DMS 273 (cell line): Measurements from ENCODE around the gene ANGPTL2.

Experiments
- DNase-seq: peaks from one replicate; lab custom pipeline; 2025; ENCODE audit not compliant: unreplicated experiment; lab: John Stamatoyannopoulos, UW

ANGPTL2 gene

DNA sequence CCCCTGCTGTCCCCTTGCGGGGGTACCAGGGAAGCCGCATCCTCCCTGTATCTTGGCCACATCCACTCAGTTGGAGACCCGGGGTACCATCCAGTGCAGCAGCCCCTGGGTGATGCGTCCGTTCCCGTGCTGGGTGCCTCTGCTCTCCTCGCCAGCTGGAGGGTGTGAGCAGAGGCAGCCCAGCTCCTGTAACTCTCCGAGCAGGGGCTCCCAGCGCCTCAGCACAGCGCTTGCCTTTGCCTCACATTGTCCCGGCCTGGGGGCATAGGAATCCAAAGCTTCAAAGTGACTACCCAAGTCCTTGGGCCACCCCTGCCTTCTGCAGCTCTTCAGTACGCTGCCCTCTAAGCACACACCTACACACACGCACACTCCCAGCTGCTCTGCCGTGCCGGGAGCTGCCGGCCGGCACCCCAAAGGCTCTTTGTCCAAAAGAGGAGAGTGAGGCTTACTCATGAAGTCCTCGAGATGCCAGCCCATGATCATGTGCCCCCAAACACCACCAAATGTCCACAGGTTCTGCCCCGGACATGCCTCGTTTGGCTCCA, 733 bp downstream of the ANGPTL2 start:
- DNase-seq, result peak; percentile 66

DNA sequence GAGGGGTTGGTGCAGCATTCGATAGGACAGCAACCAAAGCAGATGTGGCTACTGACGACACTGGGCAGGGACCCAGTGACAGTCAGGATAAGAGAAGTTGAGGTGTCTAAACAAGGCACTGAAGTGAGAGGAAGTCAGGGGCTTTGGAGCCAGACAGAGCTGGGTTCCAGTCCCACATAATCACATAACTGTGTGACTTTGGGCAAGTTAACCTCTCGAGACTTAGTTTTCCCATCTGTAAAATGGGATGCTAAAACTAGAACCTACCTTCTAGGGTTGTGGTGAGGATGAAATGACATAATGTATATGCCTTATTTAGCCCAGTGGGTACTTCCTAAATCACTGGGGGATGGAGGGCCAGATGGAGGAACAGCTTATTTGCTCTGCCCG, 3.1 kb downstream of the ANGPTL2 start:
- DNase-seq, result peak; percentile 42

DNA sequence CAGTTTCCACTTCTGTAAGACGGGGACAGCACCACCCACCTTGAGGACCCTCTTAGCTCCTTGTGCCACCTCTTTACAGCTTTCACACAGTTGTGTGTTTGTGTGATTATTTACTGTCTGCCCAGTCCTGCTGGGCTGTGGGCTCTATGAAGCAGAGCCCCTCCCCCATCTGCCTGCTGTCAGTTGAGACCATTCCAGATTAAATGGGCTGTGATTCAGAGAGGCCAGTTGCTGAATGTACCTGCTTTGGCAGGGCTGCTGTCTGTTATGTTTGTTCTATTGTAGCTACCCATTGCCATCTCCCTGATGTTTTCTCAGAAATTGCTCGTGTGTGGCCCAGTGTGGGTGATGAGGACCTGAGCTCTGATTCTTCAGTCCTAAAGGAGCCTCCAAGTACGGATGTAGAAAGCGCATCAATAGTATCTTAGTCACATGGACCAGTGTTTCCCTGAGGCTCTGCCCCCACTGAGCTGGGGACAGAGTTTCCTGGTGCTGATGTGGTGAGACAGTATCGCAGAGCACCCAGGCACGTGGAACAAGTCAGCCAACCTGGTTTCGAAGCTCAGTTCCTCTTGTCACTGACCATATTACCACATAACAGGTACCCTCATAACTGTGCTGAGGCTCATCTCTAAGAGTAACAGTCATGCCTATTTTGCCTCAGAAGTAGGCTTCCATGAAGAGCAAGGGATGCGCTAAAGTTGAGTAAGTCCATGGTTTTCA, 3.7 kb downstream of the ANGPTL2 start:
- DNase-seq, result peak; percentile 49

DNA sequence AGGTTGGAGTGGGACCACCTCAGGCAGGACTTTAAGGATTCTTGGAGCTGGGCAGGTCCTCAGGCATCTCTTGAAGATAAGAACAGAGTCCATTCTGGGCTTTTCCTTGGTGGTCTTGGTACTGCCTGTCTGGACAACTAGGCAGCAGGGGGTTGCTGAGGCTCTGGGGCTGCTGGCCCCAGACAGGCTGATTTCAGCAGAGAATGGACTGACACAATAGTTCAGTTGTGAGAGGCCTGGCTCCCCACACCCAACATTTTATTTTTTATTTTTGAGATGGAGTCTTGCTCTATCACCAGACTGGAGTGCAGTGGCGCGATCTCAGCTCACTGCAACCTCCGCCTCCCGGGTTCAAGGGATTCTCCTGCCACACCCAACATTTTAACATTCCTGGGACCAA, 4.6 kb downstream of the ANGPTL2 start:
- DNase-seq, result no peak

DNA sequence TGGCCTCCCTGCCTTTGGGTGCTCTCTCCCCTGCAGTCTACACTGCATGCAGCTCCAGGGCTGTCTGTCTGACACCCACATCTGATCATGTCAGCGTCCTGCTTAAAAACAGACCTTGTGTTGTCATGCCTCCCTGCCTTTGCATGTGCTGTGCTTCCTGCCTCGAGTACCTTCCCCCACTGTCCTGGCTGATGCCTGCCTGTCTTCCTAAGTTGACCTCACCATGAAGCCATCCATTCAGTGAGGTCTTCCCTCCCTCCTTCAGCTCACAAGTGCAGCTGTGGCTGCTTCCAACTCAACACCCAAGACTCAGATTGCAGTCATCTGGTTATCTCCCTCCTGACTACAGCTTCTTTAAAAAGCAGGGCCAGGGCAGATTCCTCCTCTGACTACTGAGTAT, 5.5 kb downstream of the ANGPTL2 start:
- DNase-seq, result no peak

DNA sequence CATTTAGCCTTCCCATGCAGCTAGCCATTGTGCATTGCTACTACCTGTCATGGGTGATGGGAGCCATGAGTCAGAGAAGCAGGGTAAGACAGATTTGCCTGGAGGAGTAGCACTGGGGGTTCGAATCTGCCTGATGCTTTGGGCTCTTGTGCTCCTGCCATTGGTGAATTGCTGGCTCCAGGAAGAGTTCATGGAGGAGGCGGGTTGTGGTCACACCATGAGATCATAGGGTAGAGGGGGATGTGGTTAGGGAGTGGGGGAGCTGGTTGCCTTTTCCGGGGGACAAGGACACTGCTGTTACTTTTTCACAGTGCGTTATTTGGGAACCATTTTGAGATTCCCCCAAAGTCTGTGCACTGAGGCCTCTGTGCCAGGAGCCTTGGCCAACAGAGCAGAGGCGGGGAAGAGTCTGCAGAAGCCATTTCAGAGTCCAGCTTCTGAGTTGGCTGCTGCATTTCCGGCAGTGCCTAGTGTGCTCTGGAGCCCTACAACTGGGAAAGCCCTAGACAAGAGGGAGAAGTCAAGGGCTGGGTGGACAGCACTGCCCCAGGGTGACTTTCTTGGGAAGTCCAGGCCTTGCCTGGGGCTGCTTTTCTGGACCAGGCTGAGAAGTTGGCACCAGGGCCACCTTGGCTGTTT, 6.2 kb downstream of the ANGPTL2 start:
- no peak for DNase-seq

DNA sequence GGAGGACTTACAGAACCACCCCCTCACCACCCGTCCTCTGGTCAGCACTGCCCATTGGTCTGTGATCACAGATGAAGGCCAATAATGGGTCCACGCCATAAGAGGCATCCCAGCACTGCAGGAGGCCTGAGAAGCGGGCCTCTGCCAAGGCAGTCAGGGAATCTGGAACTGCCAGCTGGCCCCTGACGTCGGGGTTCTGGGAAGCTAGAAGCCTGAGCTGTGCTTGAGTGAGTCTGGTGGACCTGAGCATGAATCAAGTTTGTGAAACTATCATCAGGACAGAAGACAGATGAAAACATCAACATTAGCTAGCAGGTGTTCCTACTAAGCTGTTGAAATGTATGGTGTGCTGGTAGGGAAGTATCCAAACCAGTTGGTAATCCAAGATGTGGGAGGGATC, 7.8 kb downstream of the ANGPTL2 start:
- peak; percentile 26 for DNase-seq

DNA sequence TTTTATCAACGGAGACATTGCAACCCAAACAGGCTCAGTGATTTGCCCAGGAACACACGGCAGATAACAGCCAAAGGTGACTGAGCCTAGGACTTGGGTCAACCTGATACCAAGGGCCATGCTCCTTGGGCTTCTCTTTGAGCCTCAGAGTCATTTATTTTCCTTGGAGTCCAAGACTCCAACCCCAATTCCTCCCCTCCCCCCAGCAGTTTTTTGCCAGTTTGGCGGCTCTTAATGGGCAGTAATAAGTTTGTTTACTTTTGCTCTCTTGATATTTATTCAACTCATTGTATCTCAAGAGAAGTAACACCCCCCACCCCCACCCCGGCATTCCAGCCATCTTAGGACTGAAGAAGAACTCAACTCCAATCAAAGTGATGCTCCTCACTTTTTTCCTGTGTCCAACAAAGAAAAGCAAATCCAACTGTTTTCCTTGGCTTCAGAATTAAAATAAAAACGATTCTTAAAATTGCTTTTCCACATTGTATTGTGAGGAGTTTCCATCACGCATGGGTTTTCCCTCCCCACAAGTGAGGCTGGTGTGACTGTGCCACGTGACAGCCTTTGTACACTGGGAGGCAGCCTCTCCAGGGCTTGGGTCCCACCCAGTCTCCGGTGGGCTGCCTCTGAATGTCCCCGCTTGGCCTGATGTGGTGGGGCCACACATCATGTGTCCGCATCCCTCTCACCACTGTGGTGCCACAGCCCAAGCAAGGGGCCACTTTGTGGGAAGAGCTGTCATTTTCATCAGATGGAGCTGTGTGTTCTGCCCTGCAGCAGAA, 9.1 kb downstream of the ANGPTL2 start:
- no peak for DNase-seq

DNA sequence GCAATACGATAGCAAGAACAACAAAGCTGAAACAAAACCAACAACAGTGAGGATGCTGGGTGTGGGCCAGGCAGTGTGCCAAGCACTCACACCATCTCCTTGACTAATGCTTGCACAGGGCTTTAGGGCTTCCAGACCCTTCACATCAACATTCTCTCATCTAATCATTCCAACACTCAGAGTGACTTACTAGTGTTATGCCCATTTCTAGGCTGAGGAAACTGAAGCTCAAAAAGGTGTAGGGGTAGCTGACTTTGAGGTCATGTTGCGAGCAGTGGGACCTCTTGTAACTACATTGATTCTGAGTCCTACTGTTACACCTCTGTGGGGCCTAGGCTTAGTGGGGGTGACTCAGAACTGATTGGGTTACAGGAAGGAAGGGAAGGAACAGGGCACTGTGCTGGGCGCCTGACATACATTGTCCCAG, 9.7 kb downstream of the ANGPTL2 start:
- DNase-seq, result no peak

DNA sequence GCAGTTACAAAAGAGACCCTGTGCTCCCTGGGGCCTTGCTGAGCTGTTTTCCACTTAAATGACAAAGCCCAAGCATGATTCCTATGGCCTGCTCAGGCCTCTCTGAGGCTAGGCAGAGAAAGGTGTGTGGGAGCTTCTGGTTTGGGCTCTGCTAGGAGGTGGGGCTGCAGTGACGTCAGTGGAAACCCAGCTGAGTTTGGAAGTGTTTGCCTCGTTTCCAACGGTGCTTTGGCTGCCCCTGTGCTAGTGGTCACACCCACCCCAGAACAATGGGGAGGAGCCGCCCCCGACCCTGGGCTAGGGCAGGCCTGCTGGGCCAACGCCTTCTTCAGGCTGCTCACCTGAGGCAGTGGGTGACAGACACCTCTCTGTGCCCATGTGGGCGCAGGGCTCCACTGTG, 10.4 kb downstream of the ANGPTL2 start:
- DNase-seq, result no peak

DNA sequence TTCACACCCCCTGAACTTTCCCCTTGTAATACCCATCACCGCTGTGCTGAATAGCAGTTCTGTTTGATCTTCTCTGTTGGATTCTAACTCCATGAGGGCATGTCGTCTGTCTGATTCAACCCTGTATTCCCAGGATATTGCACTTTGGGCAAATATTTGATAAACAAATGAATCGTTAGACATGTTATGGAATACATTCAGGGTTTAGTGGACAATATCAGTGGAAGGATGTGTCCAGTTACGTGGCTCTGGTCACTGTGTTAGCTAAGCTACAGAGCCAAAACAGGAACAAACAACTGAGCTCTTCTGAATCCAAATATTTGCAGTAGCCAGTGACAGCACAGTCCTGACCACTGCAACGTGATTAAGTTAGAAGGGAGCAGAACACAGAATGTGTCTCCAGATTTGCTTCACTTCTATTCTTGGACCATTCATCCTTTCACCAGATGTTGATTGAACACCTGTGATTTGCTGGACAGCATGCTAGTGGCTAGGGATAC, 13.2 kb downstream of the ANGPTL2 start:
- no peak for DNase-seq

DNA sequence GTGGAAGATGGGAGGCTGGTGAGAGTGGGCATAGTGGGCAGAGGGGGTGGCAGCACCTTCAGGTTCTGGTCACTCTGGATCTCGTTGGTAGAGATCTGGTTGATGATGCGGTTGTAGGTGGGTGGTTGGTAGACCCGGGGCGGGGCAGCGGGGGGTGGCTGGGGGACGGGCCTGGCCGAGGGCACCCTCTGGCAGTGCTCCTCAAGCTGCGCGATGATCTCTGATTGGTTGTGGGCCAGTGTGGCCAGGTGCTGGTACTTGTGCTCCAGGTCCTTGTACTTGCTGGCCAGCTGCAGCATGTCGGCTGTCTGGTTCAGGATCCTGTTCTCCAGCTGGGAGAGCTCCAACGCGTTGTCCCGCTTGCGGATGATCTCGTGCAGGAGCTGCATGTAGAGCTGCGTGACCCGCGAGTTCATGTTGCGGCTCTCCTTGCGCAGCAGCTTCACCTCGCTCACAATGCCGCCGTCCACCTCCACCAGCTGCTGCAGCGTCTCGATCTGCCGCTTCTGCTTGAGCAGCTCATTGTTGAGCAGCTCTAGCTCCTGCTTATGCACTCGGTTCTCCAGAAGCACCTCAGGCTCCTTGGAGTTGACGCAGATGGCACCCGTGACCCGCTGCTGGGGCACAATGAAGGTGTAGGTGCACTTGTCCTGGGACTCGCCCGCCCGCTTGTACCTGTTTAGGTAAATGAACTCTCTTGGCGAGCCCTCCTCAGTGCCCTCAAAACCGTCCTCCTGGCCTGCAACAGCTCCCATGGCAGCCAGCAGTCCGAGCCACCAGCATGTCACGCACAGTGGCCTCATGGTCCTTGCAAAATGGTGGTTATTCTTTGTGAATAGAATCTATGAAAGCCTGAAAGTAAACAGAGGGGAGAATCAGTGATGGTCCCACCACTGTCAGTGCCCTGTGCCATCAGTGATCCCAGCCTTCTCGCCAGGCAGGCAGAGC, 14.2 kb downstream of the ANGPTL2 start:
- no peak for DNase-seq

DNA sequence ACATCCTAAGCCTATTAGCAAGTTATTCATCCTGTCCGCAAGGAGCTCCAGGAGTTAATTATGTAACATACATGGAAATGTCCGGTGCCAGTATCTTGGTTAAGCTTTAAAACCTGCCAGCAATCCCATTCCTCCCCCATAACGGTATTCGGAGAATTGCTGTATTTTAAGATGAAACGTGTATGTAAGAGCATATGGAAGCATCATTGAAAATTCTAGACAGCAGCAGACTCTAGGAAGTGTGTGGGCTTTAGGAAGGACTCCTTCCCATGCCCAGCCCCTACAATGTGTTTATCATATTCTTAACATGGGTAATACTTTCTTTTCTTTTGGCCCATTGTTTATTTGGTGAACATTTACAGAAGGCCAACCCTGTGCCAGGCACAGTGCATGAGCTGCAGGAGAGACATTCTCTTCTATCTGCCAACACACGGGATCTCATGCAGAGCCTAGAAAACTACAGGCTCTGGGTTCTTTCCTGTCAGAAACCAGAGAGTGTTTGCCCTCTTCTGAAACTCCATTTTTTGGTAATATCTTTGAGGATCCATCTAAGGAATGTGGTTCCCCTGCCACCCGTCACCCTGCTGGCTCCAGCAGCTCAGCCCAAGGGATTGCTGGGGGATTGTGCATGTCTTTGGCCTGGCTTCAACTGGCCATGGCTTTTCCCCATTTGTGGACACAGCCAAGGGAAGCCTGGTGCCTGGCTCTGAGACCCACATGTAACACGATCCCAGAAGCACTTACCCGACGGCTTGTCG, 15.1 kb downstream of the ANGPTL2 start:
- DNase-seq, result no peak

DNA sequence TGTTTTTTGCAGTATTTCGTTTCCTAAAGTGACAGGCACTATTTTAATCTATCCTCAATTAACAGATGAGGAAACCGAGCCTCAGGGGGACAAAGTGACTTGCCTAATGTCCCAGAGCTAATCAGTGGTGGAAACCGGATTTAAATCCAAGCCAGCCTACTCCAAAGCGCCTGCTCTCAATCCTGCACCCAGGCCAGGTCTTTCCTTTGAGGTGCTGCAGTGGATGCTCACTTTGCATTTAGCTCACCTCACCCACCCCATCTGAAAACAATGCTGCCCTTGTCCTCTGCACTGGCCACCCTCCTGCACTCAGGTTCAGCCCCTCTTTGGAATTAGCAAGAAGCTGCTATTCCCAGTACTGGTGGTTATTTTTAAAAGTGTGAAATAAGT, 16.0 kb downstream of the ANGPTL2 start:
- DNase-seq, result no peak

DNA sequence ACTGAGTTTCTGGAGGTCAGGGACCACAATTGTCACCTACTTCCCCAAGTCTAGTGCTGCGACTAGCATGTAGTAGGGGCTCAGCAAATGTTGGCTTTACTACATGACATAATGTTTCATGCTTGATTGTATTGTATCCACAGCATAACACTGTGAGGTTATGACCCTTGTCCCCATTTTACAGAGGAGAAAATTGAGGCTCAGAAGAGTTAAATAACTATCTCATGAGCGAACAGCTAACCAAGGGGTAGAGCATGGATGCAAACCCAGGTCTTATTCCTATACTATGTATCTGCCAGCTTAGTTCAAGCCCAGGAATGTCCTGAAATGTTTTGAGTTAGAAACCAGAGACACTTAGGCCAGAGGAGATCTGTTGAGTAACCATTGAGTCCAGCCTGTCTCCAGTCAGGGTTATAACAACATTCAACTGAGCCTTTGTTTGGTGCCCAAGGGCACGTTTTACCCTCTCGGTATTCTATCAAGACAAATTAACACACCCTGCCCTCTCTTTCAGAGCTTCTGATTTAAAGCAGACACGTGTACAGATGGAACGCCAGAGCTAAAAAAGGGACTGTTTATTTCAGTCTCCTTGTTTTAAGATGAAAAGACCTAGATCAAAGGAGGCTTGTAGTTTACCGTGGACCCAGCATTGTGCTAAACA, 16.5 kb downstream of the ANGPTL2 start:
- DNase-seq, result no peak

DNA sequence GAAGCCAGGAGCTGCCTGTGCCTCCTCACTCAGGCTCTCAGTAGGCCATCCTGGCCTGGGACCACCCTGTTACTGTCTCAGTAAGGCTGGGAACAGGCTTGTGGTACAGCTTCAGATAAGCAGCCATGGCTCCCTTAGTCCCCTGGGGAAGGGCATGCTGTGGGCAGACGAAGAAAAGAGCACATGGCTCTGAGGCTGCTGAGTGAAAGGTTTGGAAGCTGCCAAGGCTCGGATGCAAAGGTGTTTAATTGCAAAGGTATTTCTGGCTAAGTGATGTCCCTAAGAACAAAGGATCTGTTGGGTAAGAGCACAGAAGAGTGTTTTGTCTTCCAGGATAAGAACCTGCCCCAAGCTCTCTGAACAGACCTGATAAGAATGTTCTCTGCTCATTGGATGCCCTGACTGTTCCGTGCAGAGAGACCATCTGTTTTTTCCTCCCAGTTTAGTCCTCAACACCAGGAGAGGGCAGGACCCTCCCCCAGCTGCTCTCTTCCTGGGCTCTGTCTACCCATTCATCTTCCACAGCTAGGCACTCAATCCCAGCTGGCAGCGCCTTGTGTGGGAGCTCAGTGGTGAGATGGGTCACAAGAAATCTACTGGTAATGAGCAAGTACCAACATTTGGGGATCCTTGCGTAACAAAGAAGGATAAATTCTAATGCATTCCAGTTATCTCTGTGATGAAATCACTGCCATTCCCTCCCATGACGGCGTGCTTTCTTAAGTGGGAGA, 17.7 kb downstream of the ANGPTL2 start:
- peak; percentile 87 for DNase-seq

DNA sequence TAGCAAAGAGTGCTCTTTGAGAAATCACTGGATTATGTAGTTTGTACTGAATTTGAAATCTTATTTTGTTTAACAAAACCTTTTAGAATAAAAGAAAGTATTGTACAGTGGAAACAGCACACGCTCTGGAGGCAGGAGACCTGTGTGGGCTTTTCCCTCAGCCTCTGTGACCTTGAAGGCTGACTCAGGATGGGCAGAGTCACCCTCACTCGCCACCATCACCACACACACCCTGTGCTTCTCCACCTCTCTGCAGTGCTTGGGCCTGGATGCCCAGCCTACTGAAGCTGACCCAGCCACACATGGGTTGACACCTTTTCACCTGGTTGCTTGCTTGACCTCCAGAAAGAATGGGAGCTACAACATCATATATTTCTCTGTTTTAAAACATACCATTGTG, 19.6 kb downstream of the ANGPTL2 start:
- no peak for DNase-seq

DNA sequence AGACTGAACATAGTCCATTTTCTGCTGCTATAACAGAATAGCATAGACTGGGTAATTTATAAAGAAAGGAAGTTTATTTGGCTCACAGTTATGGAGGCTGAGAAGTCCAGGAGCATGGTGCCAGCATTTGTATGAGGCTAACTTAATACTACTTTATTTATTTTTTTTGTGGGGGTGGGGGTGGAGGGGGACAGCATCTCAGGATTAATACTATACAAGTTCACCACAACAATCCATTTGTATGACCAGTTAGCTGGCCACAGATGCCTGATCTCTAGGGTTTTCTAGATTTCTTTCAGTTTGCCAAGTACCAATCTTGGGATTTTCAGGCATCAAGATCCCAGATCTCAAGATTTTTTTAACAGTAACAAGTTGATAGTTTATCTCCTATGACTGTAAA, 20.3 kb downstream of the ANGPTL2 start:
- DNase-seq, result no peak

DNA sequence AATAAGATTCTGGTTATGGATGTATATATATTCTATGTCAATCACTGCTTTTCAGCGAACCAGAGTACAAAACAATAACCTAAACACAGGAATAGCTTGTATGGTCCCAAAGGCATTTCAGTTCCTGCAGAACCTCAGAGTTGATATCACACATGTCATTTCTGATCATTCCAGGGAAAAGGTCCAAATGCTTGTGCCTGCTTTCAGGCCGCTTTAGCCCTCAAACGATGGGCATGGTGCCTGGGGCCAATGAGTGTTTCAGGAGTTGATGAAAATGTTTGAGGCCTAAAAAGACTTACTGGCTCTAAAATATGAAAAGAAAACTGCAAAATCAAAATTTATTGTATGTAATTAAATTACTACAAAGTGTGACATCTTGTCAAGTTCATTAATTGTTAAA, 22.8 kb downstream of the ANGPTL2 start:
- DNase-seq, result no peak
